WTC11 (cell line): ENCODE measurements around the gene PCAT6. TPM values are rescaled to one million over a fixed set of nuclear protein-coding genes. Genes with fewer than 3 reads are reported as not detected.

Experiments
- ATAC-seq: fragments of 200-7000 bp; cut with Tn5 transposase; 2 replicates; pipeline ENCODE4 v1.10.0; 2021; ENCODE audit warnings: mild to moderate bottlenecking, moderate library complexity
- CTCF ChIA-PET: fragments of 300-600 bp; sonication (Branson Sonifier 250); formaldehyde crosslinking; loops from one replicate; lab custom pipeline; 2021; ENCODE audit warnings: antibody characterized with exemption; lab: Charles Lee
- POLR2A ChIA-PET: fragments of 350-600 bp; sonication (Branson Sonifier 250); formaldehyde crosslinking; loops from one replicate; lab custom pipeline; 2021; ENCODE audit warnings: antibody characterized with exemption; lab: Charles Lee
- DNase-seq: peaks from one replicate; pipeline ENCODE4 v3.0.0; 2021; ENCODE audit warnings: low spot score
- H3K27ac Mint-ChIP-seq: 2 replicates; pipeline ENCODE4 v1.8.0; 2021; ENCODE audit warnings: mixed read lengths
- H3K27me3 Mint-ChIP-seq: 2 replicates; pipeline ENCODE4 v1.8.0; 2021; ENCODE audit warnings: low read depth, mild to moderate bottlenecking, moderate library complexity, mixed read lengths
- H3K36me3 Mint-ChIP-seq: 2 replicates; pipeline ENCODE4 v1.8.0; 2021; ENCODE audit warnings: mixed read lengths
- H3K4me1 Mint-ChIP-seq: 2 replicates; pipeline ENCODE4 v1.8.0; 2022; ENCODE audit warnings: mixed read lengths
- H3K4me3 Mint-ChIP-seq: 2 replicates; pipeline ENCODE4 v1.8.0; 2021; ENCODE audit warnings: mild to moderate bottlenecking, moderate library complexity, mixed read lengths
- H3K9me3 Mint-ChIP-seq: 2 replicates; pipeline ENCODE4 v1.8.0; 2021; ENCODE audit warnings: mixed read lengths
- ARID4B ChIP-seq: sonication (generic); formaldehyde crosslinking; IDR thresholded peaks from 2 replicates; pipeline ENCODE4 v1.8.0; 2023; ENCODE audit warnings: missing genetic modification reagents, mild to moderate bottlenecking, borderline replicate concordance
- CDX4 ChIP-seq: fragments of 250-450 bp; sonication (Bioruptor Pico); IDR thresholded peaks from 2 replicates; pipeline ENCODE4 v1.9.0; 2021; ENCODE audit warnings: moderate library complexity, mild to moderate bottlenecking, inconsistent platforms, borderline replicate concordance
- CREM ChIP-seq: sonication (generic); formaldehyde crosslinking; IDR thresholded peaks from 2 replicates; pipeline ENCODE4 v1.8.1; 2022; ENCODE audit warnings: mild to moderate bottlenecking, missing genetic modification reagents, moderate library complexity
- E2F1 ChIP-seq: sonication (generic); formaldehyde crosslinking; IDR thresholded peaks from 2 replicates; pipeline ENCODE4 v1.8.0; 2022; ENCODE audit warnings: mild to moderate bottlenecking, missing genetic modification reagents
- E2F4 ChIP-seq: sonication (generic); formaldehyde crosslinking; IDR thresholded peaks from 2 replicates; pipeline ENCODE4 v1.8.1; 2022; ENCODE audit warnings: low read depth, mild to moderate bottlenecking, moderate library complexity, missing genetic modification reagents, borderline replicate concordance
- ETV6 ChIP-seq: sonication (generic); formaldehyde crosslinking; IDR thresholded peaks from 2 replicates; pipeline ENCODE4 v1.8.1; 2022; ENCODE audit warnings: mild to moderate bottlenecking, missing genetic modification reagents
- FOXK1 ChIP-seq: sonication (generic); formaldehyde crosslinking; IDR thresholded peaks from 2 replicates; pipeline ENCODE4 v1.8.0; 2022; ENCODE audit warnings: mild to moderate bottlenecking, moderate library complexity, missing genetic modification reagents
- HMGA2 ChIP-seq: fragments of 250-450 bp; sonication (Bioruptor Pico); IDR thresholded peaks from 2 replicates; pipeline ENCODE4 v1.4.0; 2021; ENCODE audit warnings: mild to moderate bottlenecking, moderate library complexity
- NR2C2 ChIP-seq: sonication (generic); formaldehyde crosslinking; IDR thresholded peaks from 2 replicates; pipeline ENCODE4 v1.8.0; 2022; ENCODE audit warnings: mild to moderate bottlenecking, missing genetic modification reagents
- NR3C1 ChIP-seq: sonication (generic); formaldehyde crosslinking; conservative IDR thresholded peaks from 2 replicates; pipeline ENCODE4 v1.8.1; 2023; ENCODE audit warnings: low read depth, mild to moderate bottlenecking, missing genetic modification reagents
- PRDM15 ChIP-seq: sonication (generic); formaldehyde crosslinking; IDR thresholded peaks from 2 replicates; pipeline ENCODE4 v1.8.0; 2022; ENCODE audit warnings: missing genetic modification reagents
- PRRX2 ChIP-seq: fragments of 250-450 bp; sonication (Bioruptor Pico); IDR thresholded peaks from 2 replicates; pipeline ENCODE4 v1.8.0; 2021; ENCODE audit warnings: mild to moderate bottlenecking
- RORB ChIP-seq: fragments of 250-450 bp; sonication (Bioruptor Pico); IDR thresholded peaks from 2 replicates; pipeline ENCODE4 v1.9.0; 2021; ENCODE audit warnings: mild to moderate bottlenecking
- ZMAT4 ChIP-seq: fragments of 250-450 bp; sonication (Bioruptor Pico); IDR thresholded peaks from 2 replicates; pipeline ENCODE4 v1.9.0; 2021; ENCODE audit warnings: mild to moderate bottlenecking
- ZNF121 ChIP-seq: sonication (generic); formaldehyde crosslinking; IDR thresholded peaks from 2 replicates; pipeline ENCODE4 v1.8.0; 2023; ENCODE audit warnings: missing genetic modification reagents
- ZNF396 ChIP-seq: fragments of 250-450 bp; sonication (Bioruptor Pico); IDR thresholded peaks from 2 replicates; pipeline ENCODE4 v1.8.0; 2021; ENCODE audit warnings: mild to moderate bottlenecking, moderate library complexity, borderline replicate concordance
- ZNF416 ChIP-seq: fragments of 250-450 bp; sonication (Bioruptor Pico); IDR thresholded peaks from 2 replicates; pipeline ENCODE4 v1.9.0; 2021; ENCODE audit warnings: mild to moderate bottlenecking, inconsistent platforms
- total RNA-seq: library from RNA; stranded (reverse); gene quantifications from 3 replicates; pipeline ENCODE4 v1.2.3, GENCODE V29; 2021

PCAT6 gene
- total RNA-seq, 1 experiment from 2014 or later, result 11.7 TPM

GRCh38 chr1:202854787-202855186 lies 44.0 kb downstream of the PCAT6 start:
- POLR2A ChIA-PET, result no interaction called here
- TF ChIP-seq NR3C1 (CRISPR knock-in tag), result no peak
- TF ChIP-seq CDX4 (CRISPR knock-in tag), result no peak
- no peak for TF ChIP-seq E2F4 (CRISPR knock-in tag)
- no peak for TF ChIP-seq ZNF396 (CRISPR knock-in tag)
- no peak for TF ChIP-seq CREM (CRISPR knock-in tag)
- TF ChIP-seq HMGA2 (CRISPR knock-in tag), result no peak
- no peak for TF ChIP-seq PRDM15 (CRISPR knock-in tag)
- H3K4me3 Mint-ChIP-seq, result no peak overlapping the region

GRCh38 chr1:202856014-202856413 lies 45.3 kb downstream of the PCAT6 start:
- CTCF ChIA-PET, result no interaction called here
- Mint-ChIP-seq H3K36me3 (peaks cover 46% of the 10 kb centered on the region), H3K27ac (no peak overlapping the region), H3K4me3 (no peak overlapping the region), H3K9me3 (no peaks in the 10 kb centered on the region), H3K27me3 (no peaks in the 10 kb centered on the region), H3K4me1 (peaks cover 8% of the 10 kb centered on the region)
- TF ChIP-seq ZMAT4 (CRISPR knock-in tag) (no peak), RORB (CRISPR knock-in tag) (no peak), ETV6 (CRISPR knock-in tag) (no peak), ZNF396 (CRISPR knock-in tag) (no peak), PRRX2 (CRISPR knock-in tag) (no peak), NR2C2 (CRISPR knock-in tag) (no peak)
- POLR2A ChIA-PET, result interaction anchor here (1.5 kb wide), 1 partner anchor 11 kb away, joined by 3 read pairs; no protein-coding TSS in a partner anchor
- ATAC-seq (no peak), DNase-seq (no peak)

More at GRCh38 chr1:202854787-202855186, 44.0 kb downstream of the PCAT6 start:
- Mint-ChIP-seq H3K9me3 (no peaks in the 10 kb centered on the region), H3K27ac (no peak overlapping the region), H3K27me3 (no peaks in the 10 kb centered on the region), H3K36me3 (peaks cover 46% of the 10 kb centered on the region), H3K4me1 (peaks cover 5% of the 10 kb centered on the region)
- CTCF ChIA-PET, result interaction anchor here (1.9 kb wide), 1 partner anchor 144 kb away, joined by 8 read pairs; no protein-coding TSS in a partner anchor
- no peak for ATAC-seq
- DNase-seq, result no peak

- ChIA-PET CTCF (no interaction called here), POLR2A (no interaction called here)
- no peak for DNase-seq
- Mint-ChIP-seq H3K4me3 (no peak overlapping the region), H3K27ac (no peak overlapping the region), H3K9me3 (no peaks in the 10 kb centered on the region), H3K36me3 (peaks cover 42% of the 10 kb centered on the region), H3K27me3 (no peaks in the 10 kb centered on the region), H3K4me1 (peaks cover 14% of the 10 kb centered on the region)
- no peak for TF ChIP-seq ZNF416 (CRISPR knock-in tag)
- no peak for TF ChIP-seq ZNF121 (CRISPR knock-in tag)
- no peak for TF ChIP-seq NR2C2 (CRISPR knock-in tag)
- no peak for TF ChIP-seq FOXK1
- TF ChIP-seq E2F1, result no peak
- TF ChIP-seq ARID4B (CRISPR knock-in tag), result no peak
- no peak for ATAC-seq
These were observed 46.4 kb downstream of the PCAT6 start for GRCh38 chr1:202857136-202857610.
